Amniotic epithelial cell (primary cell): Measurements from ENCODE around the gene FAM20C.

Source experiments
- DNase-seq: peaks from one replicate; pipeline ENCODE4 v3.0.0-alpha.2; 2010; ENCODE audit warnings: low read depth

Gene FAM20C

DNA sequence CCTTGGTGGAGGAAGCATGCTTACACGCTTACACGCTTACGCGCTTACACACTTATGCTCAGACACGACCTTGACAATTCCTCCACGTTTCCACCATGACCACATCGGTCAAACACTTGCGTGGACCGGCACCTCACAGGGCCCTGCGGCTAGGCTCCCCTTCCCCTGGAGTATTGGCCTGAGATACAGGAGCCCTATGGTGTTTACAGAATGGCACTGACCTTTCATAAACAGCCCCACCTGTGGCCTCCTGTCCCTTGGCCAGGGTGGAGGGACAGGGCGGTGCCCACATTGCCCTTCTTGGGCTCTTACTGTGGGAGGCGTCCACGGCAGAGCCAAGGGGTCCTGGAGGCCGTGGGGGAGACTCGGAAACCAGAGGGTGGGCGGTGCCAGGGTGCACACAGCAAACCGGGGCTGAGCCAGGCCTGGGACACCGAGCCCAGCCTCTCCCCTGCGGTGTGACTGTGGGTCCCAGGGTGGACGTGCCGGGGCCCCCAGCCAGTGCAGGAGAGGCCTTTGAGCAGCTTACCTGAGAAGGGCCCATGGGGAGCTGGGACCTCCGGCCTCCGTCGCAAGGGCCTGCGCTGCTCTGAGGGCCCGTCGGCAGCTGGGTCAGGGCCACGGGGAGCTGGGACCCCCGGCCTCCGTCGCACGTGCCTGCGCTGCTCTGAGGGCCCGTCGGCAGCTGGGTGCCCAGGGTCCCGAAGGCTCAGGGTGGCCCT, 53.4 kb downstream of the FAM20C start:
- DNase-seq = no peak

DNA sequence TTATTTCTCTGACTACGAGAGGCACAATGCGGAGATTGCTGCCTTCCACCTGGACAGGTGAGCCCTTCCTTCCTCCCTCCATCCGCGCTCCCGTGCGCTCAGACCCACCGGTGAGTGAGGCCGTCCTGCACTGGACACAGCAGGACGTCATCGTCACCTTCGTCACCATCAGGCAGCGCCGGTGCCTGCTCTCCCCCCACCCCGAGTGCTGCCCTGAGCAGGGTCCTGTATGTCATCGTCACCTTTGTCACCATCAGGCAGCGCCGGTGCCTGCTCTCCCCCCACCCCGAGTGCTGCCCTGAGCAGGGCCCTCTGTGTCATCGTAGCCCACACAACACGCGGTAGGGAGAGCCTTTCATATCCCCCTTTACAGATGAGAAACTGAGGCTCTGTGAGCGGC, 54.1 kb downstream of the FAM20C start:
- DNase-seq = no peak

DNA sequence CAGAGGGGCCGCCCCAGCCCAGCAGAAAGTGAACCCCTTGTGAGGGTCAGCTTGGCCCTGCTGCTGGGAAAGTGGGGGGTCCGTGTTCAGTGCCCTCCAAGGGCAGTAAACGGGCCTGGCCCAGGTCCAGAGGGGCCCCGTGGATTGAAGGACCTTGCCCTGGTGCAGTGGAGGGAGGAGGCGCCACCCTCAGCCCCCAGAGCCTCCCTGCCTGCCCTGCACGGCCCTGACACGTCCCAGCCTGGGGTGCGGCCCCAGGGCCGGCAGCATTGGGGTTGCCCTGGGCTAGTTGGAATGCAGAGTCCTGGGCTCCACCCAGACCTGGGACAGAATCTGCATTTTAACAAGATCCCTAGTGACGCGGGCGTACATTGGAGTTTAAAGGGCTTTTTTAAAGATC, 54.8 kb downstream of the FAM20C start:
- no peak for DNase-seq

DNA sequence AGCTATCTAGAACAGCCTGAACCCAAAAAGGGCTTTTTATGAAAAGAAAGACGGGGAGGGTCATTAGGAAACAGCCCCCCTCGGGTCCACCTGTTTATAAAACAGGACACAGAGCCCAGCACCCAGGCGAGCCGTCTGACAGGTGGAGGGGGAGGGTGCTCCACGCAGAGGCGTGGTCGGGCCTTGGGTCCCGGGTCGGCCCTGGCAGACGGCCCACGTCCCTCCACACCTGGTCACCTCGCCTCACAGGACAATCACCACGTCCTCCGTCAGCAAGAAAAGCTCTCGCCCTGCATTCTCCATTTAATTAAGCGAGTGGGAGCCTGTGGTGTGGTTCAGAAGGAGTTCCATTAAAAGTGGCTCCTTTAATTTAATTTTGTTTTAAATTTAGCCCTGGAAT, 55.3 kb downstream of the FAM20C start:
- no peak for DNase-seq

DNA sequence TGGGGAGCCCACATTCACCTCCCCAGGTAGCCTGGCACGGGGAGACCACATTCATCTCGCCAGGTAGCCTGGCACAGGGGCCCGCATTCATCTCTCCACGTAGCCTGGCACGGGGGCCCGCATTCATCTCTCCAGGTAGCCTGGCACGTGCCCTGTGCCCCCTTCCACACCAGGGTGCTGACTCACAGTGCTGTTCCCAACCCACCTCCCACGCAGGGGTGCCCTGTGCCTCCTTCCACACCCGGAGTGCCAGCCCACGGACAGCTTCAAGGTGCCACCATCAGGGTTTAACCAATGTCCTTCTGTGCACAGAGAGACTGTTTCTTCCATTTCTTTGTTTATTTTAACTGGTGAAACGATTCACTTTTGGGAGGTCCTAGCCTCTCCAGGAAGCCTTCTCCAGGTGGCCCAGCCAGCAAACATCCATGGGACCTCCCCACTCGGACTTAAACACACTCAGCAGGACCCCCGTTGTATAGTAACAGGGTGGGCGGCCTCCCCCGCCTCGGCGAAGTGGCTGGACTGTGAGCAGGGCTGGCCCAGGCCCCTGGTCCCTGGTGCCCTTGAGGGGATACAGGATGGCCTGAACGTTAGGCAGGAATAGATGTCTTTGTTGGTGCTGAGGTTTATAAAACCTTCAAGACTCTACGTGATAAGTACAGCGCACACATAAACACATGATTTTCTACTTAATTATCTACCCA, 56.5 kb downstream of the FAM20C start:
- DNase-seq = no peak

DNA sequence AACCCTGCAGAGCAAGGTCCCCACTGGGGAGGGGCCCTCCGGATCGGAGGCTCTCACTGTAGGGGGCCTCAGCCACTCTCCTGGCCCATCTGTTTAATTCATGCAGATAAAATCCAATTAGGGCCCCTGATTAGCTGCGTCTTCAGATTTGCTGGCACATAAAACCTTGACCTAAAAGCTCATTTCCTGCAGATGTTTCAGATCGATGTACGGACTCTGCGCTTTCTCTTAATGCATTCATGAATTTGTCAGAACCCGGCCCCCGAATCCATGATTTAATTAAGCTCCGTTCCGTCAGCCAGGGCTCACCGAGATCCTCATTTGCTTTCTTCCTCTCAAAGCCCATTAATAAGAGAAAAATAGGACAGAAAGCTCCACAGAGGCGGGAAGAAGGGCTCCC, 57.6 kb downstream of the FAM20C start:
- no peak for DNase-seq

DNA sequence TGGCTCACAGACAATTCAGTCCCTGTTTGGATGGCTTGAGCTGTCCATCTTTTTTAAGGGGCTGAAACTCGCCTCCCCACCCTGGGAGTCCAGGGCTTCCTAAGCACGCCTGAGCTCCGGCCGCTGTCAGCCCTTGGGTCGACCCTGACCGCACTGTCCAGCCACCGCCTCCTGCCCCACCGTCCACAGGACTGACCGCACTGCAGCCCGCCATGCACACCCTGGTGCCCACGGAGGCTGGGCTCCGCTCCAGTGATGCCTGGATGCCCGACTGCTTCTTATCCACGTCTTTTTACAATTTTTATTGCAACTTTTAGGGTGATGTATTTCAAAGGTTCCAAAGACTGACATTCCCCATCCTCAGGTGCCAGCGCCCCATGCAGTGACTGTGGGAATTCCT, 58.2 kb downstream of the FAM20C start:
- no peak for DNase-seq

DNA sequence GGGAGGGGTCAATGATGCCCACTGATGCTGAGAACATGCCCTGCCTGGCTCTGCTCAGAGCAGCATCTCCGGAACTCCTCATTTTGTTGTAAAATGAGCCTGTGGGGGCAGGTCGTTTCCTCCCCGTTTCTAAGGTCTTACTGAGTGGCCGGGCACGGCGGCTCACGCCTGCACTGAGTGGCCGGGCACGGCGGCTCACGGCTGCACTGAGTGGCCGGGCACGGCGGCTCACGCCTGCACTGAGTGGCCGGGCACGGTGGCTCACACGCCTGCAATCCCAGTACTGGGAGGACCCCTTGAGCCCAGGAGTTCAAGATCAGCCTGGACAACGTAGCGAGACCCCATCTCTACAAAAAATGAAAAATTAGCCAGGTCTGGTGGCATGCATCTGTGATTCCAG, 58.6 kb downstream of the FAM20C start:
- no peak for DNase-seq

DNA sequence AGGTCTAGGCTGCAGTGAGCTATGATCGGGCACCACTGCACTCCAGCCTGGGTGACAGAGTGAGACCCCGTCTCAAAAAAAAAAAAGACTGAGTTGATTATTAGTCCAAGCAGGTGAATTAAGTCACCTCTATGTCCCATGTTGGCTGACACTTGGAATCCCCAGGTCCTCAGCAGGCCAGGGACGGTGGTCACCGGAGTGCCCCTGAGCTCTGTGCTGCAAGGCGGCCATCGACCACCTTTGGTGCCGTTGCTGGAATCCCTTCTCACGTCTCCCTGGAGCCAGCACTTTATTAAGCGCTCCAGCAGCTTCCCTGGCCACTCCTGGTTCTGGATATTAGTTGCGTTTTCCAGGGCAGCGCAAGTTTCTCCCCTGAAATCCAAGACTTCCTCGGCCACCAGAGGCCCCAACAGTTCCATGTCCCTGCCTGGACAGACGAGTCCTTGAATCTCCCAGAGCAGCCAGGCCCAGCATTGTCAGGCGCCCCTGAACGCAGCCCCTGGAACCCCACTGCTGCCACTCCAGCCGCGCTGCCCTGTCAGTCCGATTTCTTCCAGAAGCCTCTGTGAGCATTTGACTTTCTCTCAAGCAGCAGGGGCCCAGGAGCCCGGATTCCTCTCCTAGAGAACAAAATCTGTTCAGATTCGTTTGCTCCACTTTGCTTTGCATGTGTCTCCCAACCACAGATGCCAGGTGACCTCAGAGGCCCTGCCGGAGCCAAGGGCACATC, 59.2 kb downstream of the FAM20C start:
- DNase-seq = no peak

DNA sequence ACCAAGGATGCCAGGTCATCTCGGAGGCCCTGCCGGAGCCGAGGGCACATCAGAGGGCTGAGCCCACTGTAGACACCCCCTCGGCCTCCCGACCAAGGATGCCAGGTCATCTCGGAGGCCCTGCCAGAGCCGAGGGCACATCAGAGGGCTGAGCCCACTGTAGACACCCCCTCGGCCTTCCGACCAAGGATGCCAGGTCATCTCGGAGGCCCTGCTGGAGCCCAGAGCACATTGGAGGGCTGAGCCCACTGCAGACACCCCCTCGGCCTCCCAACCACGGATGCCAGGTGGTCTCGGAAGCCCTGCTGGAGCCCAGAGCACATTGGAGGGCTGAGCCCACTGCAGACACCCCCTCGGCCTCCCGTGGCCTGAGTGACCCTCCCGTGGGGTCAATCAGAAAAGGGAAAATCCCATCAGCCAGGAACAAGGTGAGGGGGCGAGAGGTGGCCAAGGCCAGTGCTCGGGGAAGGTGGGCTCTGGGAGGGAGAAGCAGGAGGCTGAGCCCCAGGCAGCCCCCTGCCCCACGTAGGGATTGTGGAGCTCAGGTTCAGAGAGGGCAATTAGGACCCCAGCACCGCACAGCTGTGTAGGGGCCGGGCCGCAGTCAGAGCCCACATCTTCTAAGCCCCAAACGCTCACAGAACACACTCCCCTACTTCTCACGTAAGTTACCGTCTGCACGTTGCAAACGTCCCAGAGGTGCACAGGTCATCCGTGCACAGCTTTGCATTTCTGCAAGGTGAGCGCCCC, 60.0 kb downstream of the FAM20C start:
- DNase-seq = no peak

DNA sequence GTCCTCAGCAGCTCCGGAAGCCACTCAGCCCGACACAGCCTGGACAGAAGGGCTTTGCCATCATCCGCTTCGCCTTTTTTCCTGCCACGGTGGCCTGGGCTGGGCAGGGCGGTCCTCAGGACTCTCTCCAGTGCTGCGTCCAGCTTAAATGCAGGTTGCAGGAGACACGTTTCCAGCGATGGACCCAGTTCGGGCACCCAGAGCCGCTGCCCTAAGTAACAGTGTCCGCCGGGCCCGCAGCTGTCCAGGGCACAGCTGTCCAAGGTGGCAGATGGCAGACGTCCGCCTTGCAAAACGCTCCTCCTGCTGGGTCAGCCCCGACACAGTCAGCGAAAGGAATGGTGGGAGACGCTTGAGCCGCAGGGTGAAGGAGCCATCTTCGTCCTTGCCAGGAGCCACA, 60.6 kb downstream of the FAM20C start:
- DNase-seq = no peak

DNA sequence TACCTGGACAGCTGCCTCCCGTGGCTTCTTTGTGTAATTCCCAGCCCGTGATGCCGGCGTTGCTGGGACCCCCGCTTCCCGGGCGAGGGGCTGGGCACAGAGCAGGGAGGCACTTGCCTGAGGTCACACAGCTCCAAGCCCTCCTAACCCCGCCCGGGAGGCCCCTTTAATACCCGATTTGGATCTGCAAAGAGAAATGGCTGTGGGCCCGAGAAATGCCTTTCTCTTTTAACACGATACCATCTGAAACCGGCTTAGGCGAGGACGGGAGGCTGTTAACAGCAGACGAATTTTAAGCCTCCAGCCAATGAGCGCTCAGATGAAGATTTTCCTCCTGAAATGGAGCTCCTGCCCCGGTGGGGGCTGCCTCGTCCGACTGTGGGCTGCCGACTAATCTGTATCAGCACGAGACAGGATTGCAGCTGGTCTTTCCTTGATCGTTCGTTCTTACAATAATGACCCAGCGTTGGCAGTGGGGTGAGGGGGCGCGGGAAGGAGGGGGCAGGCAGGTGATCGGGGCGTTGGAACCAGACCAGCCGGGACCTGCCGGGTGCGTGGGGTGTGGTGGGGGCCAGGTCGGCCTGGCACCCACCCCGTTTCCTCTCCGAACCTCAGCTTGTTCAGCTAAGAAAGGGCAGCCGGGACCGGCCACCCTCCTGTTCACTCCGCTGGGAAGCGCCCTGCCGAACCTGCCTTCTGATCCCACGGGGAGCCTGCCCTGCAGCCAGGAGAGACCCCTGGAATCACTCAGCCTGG, 61.4 kb downstream of the FAM20C start:
- DNase-seq = no peak

DNA sequence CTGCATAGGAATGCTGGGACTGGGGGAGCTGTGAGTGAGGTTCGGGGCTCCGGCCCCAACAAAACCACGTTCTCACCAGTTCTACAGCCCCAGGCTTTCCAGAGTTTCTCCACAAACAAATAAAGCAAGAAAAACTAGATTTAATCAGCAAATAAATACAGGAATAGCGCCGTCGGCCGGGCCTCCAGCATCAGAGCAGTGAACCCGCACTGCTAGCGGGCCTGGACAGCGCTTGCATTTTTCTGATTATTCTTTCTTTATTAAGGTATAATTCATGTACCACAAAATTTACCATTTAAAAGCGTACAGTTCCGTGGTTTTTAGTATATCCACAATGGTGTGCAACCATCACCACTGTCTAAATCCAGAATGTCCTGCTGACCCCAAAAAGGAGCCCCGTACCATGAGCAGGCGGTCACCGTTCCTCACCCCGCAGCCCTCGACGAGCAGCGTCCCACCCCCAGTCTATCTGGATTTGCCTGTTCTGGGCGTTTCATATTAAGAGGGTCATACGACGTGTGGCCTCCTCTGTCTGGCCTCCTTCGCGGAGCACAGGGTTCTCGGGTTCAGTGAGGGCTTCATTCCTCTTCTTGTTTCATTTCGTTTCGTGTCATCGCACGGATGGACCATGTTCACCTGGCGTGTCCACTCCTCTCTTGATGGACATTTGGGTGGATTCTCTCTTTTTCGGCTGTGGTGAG, 62.1 kb downstream of the FAM20C start:
- DNase-seq = no peak

DNA sequence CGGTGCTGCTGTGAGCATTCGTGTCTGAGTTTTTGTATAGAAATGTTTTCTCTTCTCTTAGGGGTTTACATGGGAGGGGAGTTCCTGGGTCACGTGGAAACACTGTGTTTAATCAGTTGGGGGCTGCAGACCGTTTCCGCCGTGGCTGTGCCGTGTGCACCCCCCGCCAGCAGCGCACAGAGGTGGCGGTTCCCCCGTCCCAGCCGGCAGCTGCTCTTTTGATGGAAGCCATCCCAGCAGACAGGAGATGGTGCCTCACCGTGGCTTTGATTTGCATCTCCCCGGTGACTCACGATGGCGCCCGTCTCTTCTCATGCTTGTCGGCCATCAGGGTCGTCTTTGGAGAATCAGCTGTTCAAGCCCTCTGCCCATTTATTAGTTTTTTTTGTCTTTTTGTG, 62.7 kb downstream of the FAM20C start:
- DNase-seq = no peak

DNA sequence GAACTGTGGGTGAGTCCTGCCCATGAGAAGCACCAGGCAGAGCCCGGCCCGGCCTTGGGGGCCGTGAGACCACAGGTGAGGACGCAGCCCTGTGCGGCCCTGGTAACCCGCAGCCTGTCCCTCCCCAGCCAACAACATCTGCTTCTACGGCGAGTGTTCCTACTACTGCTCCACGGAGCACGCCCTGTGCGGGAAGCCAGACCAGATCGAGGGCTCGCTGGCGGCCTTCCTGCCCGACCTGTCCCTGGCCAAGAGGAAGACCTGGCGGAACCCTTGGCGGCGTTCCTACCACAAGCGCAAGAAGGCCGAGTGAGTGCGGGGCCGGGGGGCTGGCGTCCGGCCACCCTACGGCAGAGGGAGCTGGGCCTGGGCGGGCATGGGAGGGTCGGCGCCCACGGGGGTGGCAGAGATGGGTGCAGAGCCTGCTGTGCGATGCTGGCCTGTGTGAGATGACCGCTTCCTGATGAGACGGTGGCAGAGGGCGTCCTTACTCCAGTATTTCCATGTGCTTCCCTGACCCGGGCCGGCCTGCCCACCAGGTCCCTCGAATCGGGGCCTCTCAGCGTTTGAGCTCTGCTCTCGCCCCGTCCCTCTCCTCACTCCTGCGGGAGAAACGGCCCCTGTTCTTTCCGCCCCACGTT, 63.5 kb downstream of the FAM20C start:
- DNase-seq = no peak

DNA sequence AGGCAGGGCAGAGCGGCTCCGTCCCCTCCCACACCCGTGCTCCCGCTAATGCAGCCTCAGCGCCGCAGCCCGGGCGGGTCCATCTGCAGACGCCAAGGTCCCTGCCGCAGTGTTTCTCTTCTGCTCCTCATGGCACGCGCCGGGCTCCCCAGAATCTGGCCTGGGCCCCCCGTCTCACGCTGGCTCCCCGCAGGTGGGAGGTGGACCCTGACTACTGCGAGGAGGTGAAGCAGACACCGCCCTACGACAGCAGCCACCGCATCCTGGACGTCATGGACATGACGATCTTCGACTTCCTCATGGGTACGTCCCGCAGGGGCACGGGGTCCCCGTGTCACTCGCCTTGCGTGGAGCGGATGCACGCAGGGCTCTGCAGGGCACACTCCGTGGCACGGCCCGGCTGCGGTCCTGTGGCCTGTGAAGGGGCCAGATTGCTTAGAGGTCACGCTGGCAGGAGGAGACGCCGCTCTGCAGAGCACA, 64.1 kb downstream of the FAM20C start:
- no peak for DNase-seq

DNA sequence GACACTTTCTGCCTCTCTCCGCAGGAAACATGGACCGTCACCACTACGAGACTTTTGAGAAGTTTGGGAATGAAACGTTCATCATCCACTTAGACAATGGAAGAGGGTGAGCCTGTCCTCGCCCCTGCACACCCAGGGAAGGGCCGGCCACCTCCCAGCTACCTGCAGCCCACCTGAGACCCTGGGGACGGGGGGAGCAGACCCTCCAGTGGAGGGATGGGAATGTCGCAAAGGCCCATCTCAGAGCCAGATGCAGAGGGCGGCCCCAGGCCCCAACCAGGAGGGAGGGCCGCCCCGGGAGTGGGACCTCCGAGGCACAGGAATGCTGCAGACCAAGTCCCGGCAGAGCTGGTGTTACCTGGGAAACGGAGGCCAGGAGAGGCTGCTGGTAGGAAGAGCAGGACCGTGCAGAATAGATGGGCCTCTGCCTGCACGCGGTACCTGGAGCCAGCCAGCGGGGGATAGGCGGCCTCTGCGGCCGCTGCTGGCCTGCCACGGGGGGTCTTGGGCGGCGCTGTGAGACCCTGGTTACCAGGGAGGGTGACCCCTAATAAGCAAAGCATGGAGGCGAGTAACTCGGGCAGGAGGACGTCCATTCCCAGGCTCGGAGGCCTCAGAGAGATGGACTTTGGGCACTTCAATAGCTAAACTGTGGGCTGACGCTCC, 64.7 kb downstream of the FAM20C start:
- DNase-seq = no peak

DNA sequence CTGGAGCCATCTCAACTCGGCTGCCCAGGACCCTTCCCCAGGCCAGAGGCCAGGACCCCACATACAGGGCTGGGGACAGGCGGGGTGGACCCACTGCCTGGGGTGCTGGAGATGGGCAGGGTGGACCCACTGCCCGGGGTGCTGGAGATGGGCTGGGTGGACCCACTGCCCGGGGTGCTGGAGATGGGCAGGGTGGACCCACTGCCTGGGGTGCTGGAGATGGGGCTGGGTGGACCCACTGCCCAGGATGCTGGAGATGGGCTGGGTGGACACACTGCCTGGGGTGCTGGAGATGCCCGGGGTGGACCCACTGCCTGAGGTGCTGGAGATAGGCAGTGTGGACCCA, 65.2 kb downstream of the FAM20C start:
- DNase-seq = no peak

DNA sequence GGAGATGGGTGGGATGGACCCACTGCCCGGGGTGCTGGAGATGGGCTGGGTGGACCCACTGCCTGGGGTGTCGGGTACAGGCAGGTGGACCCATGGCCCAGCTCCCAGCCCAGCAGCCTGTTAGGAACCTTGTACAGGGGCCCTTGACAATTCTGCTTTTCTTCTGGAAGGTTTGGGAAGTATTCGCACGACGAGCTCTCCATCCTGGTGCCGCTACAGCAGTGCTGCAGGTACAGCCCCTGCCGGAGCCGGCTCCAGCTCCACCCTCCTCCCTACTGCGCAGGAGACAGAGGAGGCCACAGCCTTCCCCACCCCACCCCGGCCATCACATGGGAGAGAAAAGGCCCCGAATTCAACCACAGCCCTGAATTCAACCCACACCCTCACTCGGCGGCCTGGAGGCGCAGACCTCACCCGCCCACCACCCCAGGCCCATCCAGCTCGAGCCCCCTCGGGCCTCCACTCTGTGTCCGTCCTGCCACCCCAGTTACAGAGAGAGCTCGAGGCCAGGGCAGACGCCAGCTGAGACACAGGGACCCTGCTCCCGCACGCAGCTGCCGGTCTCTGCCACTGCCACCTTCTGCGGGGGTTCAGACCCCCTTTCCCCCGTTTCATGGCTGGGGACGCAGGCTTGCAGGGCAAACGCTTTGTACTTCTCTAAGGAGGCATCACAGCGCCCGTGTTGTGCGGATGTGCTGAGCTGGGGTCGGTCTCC, 66.3 kb downstream of the FAM20C start:
- DNase-seq = no peak

DNA sequence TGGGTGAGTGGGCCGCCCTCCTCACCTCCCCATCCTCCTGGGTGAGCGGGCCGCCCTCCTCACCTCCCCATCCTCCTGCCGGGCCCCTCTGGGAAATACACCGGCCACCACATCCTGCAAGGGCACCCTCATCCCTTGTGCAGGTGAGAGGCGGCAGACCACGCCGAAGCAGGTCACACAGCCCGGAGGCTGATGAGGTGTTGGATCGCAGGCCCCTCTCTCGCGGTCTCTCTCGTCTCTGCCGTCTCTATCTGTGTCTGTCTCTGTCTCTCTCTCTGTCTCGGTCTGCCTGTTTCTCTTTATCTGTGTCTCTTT, 66.8 kb downstream of the FAM20C start:
- no peak for DNase-seq
